Tongue (tissue), 1 donor: ENCODE measurements around the gene KLK5. TPM values are rescaled to one million over a fixed set of nuclear protein-coding genes. Genes with fewer than 3 reads are reported as not detected.

Experiments
- total RNA-seq: library from RNA; depleted of rRNA; stranded (reverse); fragments of >200 nt; gene quantifications from one replicate; pipeline ENCODE4 v1.2.3, GENCODE V29; 2014

KLK5 gene
- total RNA-seq, 1 donor from 2014 or later: 1.1 TPM

Other genes starting within 250 kb of the KLK5 start
- 6.3 TPM for gene SHANK1, start 233.2 kb downstream of the KLK5 start, total RNA-seq
- 23.1 TPM for gene CLEC11A, start 229.7 kb downstream of the KLK5 start, total RNA-seq
- gene GPR32, start 182.6 kb downstream of the KLK5 start, total RNA-seq: not detected
- gene ACP4, start 162.6 kb downstream of the KLK5 start, total RNA-seq: not detected
- not detected for gene KLK1, start 129.3 kb downstream of the KLK5 start, total RNA-seq
- not detected for gene KLK15, start 119.5 kb downstream of the KLK5 start, total RNA-seq
- not detected for gene KLK3, start 98.1 kb downstream of the KLK5 start, total RNA-seq
- not detected for gene KLK2, start 79.6 kb downstream of the KLK5 start, total RNA-seq
- gene KLK4, start 41.6 kb downstream of the KLK5 start, total RNA-seq: not detected
- not detected for gene KLK6, start 16.6 kb upstream of the KLK5 start, total RNA-seq
- 0.51 TPM for gene KLK7, start 30.9 kb upstream of the KLK5 start, total RNA-seq
- gene KLK8, start 48.6 kb upstream of the KLK5 start, total RNA-seq: 1.3 TPM
- gene KLK10, start 66.7 kb upstream of the KLK5 start, total RNA-seq: 13.8 TPM
- gene KLK11, start 73.6 kb upstream of the KLK5 start, total RNA-seq: 11.4 TPM
- gene KLK12, start 82.0 kb upstream of the KLK5 start, total RNA-seq: 7.2 TPM
- 4.8 TPM for gene KLK13, start 112.1 kb upstream of the KLK5 start, total RNA-seq
- gene KLK14, start 129.8 kb upstream of the KLK5 start, total RNA-seq: 0.72 TPM
- gene CTU1, start 155.4 kb upstream of the KLK5 start, total RNA-seq: 6.1 TPM
- 0.21 TPM for gene SIGLEC9, start 171.9 kb upstream of the KLK5 start, total RNA-seq
- gene SIGLEC7, start 189.3 kb upstream of the KLK5 start, total RNA-seq: not detected